Tongue (tissue), 2 donors: ENCODE results near the gene ZNF746. TPM values are rescaled to one million over a fixed set of nuclear protein-coding genes. Genes with fewer than 3 reads are reported as not detected.
A peak's percentile ranks its signal among the peaks of the same experiment; 100 is the strongest.
"Not testable (repeated sequence)": the region's sequence is repeated elsewhere in the genome, so short reads cannot be mapped to it uniquely, and the experiment has no call there.

ENCODE experiments used
- DNase-seq: peaks from one replicate; pipeline ENCODE4 v3.0.0-alpha.2; 2015
- total RNA-seq: library from RNA; depleted of rRNA; stranded (reverse); fragments of >200 nt; gene quantifications from one replicate; pipeline ENCODE4 v1.2.3, GENCODE V29; 2014

Gene ZNF746
- 13.3 TPM for total RNA-seq

DNA sequence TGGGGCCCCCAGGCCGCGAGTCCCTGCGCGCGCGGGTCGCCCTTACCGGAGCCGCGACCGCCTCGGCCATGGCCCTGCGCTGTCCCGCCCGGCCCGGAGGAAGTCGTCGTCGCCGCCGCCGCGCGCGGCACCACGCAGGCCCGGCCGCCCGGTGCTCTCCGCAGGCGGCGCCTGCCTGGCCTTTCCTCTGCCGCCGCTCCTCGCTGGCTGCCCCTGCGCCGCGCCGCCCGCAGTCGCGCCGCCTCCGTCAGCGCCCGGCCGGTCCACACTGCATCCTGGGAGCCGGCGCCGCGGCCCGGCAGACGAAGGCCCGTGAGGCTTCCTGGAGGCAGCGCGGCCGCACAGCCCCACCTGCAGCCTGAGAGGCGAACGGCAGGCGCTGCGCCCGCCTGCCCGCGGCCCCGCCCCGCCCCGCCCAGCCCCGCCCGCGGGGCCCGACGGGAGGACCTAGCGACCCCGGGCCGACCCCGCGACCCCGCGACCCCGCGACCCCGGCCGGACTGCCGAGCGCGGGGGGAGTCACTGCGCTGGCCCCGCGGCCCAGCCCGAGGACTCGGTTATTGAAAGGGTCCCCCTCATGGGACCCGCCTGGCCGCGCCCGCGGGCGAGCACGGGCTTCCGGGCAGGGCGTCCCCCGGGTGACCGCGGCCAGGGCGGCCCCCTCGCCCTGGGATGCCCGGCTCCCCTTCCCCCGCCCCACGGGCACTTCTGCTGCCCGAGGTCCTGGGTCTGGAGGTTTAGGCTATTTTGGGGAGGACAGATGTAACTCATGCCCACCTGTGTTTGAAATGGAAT is at the start of gene ZNF746:
Gene ZNF746 (minus strand): TSS at position 343 of the 795 bp plus-strand sequence. CDS start 273 bp downstream, at position 70.
- peak; percentile 86 for DNase-seq

DNA sequence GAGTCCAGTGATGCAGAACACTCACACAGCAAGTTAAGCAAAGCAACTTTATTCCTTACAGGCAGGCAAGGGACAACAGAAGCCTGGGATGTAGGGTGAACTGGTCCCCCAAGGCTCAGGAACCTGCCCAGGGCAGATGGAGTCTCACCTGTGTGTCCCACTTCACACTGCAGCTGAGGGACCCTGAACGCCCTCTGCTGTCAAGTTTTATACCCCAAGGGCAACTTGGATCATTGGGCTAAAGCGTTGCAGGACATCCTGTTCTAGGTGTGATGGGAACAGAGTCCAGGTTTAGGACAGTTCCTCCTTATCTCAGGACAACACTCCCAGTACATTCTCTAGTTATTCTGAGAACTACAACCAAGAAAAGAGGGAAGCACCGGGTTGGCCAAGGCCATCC is 49.5 kb upstream of the ZNF746 start:
- DNase-seq, result no peak

DNA sequence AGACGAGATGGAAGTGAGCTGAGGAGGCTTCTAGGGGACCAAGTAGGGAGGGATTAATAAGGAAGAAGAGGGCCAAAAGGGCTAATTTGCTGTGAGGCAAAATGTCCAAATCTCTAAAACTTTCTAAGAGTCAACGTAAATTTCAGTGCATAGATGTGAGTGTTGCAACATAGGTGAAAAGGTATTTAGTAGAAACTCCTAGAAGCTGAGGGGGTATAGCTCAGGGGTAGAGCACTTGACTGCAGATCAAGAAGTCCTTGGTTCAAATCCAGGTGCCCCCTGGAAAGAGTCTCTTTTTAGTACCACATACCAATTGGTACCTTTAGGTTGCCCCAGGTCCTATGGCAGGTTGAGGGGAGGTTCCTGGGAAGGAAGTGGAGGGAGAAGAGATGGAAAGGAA is 48.7 kb upstream of the ZNF746 start:
- no peak for DNase-seq

DNA sequence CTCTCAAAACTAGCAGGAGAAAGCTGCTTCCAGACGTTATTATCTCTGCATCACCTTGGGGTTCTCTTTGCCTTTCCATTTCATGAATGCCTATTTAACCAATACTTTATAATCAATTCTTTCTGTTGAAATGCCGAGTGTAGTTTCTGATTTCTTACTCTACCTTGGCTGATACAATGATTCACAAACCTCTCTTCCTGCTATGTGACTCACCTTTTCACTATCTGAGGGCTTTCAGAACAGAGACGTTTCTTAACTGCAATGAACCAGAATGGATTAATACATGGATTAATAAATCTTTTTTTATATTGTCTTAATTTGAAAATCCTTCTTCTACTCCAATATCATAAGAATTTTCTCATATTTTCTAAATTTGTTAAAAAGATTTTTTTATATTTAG is 46.4 kb upstream of the ZNF746 start:
- DNase-seq, result no peak

- DNase-seq, result no peak
These were observed 35.0 kb upstream of the ZNF746 start for GRCh38 chr7:149532654-149533053.

- DNase-seq, result no peak
These were observed 31.6 kb upstream of the ZNF746 start for GRCh38 chr7:149529136-149529718.

DNA sequence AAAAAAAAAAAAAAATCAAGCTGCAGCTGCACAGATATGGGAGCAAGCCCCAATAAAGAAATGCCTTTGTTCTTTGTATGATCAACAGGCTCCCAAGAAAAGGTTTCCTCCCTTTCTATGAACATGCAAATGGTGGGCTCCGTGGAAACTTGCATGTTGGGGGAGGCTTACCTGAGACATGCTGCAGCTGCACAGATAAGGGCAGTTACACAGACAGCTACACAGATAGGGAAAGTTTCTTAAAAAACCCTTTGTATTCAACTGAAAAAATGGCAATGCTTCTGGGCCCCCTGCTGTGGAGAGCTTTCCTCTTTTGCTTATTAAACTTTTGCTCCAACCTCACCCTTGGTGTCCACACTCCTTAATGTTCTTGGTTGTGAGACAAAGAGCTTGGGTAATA is 29.8 kb upstream of the ZNF746 start:
- no peak for DNase-seq

DNA sequence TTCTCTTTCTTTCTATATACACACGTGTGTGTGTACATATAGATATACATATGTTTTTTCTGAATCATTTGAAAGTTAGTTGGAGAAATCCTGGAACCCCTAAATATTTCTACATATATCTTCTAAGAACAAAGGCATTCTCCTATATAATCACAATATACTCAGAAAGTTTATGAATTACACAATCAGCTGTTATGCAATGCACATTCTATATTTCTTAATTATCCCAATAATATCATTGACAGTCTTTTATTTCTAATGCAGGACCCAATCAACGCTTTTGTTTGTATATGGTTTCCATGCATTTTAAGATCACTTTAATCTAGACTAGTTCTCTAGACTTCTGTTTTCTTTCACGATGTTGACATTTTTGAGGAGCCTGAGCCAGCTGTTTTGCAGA is 27.7 kb upstream of the ZNF746 start:
- no peak for DNase-seq

DNA sequence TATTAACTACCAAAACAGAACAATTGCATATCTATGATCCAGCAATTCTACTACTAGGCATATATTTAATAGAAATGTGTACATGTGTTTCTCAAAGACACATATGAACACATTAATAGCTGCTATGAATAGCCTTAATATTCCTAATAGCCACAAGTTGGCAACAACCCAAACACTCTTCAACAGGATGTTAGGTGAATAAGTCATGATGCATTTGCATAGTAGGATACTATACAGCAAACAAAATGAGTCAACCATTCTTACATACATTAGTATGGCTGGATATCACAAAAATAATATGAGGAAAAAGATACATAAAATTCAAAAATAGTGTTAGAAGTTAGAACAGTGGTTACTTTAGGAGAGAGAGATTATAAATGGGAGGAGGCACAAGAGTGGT is 26.8 kb upstream of the ZNF746 start:
- DNase-seq, result no peak

- no peak for DNase-seq
These were observed 12.6 kb upstream of the ZNF746 start for GRCh38 chr7:149510248-149510647.

DNA sequence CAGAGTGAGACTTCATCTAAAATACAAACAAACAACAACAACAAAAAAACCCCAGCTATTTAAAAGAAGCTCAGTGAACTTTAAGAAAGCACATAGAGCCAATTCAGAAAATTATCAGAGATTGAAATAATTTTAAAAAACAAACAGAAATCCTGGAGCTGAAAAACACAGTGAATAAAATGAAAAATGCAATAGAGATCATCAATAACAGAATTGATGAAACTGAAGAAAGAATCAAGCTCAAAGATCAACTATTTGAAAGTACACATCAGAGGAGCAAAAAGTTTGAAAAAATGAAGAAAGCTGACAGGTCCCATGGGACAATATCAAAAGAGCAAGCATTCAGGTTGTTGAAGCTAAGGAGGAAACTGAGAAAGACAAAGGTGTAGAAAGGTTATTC is 12.2 kb upstream of the ZNF746 start:
- DNase-seq, result no peak

DNA sequence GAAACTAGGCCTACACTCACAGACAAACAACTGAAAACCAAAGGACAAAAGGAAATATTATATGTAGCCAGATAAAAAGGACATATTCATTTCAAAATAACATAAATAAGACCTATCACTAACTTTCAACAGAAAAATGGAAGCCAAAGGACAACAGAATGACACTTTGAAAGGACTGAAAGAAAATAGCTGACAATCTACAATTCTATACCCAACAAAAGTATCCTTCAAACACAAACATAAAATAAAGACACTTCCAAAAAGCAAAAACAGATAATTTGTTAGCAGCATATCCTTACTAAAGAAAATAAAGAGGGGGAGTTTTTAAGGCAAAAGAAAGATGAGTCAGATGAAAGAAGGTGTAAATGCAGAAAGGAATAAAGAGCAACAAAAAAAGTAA is 7.9 kb upstream of the ZNF746 start:
- no peak for DNase-seq

DNA sequence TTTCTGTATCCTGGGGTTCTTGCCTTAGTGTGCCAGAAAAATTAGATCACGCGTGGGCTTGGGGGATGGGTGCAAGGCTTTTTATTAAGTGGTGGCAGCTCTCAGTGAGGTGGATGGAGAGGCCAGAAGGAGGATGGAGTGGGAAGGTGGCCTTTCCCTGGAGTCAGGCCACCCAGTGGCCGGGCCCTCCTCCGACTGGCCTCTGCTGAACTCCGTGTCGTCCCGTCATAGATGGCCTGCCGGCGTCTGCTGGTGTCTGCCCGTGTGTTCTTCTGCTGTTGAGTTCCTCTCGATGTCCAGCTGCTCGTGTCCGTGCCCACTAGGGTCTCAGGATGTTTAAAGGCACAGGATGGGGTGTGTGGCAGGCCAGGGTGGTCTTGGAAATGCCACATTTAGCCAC is 4.0 kb upstream of the ZNF746 start:
- no peak for DNase-seq

DNA sequence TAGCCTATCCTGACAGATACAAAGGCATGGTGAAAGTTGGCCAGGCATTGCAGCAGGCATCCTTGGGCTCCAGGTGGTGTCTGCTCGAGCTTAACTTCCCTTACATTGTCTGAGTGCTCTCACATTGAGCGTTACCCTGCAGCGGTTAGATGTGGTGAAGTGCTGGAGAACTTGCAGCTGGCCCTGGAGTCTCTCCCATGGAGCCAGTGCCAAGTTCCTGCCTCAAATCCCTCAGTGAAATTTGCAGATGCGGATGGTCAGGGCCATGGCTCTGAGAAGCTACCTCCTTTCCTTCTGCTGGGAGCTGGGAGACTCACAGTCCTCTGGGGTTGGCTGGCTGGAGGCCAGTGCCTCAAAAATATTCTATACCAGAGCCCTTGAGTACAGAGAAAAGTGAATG is 3.3 kb upstream of the ZNF746 start:
- DNase-seq, result no peak

DNA sequence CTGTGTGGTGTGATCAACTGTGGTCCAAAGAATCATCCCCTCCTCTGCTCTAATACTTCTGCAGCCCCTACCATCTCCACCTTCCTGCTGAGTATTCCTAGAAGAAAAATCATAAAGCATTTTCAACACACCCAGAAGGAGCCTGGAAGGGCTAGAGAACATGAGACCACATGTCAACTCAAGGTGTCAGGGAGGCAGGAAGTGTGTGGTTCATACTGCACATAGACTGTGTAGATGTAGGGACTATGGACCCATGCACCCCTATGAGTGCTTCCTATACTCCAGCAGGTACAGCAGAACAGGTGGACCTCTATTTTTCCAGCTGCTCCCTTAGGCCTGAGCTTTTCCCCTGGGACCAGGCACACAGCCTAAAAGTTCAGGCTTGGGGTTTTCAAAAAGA is 2.6 kb upstream of the ZNF746 start:
- no peak for DNase-seq

DNA sequence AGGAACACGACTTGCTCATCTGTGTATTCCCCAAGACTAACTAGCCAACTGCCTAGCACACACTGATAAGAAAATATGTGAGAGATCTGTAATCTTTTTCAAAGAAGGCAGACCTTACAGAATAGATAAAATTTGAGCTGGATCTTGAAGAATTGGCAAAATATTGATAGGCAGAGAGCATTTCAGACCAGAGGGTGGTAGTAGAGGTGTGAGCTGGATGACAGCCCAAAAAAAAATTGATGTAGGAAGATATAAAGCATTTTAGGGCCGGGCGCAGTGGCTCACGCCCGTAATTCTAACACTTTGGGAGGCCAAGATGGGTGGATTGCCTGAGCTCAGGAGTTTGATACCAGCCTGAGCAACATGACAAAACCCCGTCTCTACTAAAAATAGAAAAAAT is 1.2 kb upstream of the ZNF746 start:
- DNase-seq, result no peak

- DNase-seq, result peak; percentile 51
These were observed 792 bp downstream of the ZNF746 start for GRCh38 chr7:149496642-149497391.

DNA sequence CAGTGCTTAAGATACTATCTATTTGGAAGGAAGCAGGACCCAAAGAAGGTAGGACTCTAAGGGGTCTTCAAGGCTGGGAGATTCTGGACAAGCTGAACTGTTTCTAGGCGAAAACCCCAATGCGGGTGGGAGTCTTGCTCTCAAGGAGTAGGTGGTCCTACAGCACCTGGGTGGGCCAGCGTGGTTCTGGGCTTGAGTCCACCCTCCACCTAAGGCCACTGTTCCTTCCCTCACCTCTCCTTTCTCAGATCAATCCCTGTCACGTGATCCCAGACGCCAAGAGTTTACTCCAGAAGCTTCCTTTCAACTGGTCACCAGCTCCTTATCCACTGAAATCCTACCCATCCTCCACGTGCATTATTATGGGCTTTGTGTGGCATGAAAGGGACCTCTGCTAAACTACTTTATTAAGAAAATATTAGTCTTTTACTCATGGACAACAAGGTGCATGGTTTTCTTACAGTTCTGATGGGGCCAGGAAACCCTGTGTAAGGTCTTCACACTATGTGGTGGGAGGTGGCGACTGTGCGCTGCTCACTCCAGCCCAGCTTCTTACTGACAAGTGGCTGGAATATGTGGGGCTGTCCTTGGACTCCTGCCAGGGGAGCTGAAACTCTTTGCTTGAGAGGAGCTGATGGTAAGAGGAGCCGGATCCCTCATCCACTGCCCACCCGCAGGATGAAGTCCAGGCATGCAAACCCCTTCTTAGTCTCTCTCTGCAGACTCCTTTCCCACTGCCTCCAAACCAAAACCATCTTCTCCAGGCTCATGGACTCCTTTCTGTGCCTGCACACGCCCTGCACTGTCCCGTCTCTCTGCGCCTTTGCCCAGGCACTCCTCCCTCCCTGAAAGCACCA is 1.6 kb downstream of the ZNF746 start:
- DNase-seq, result peak; percentile 93

GRCh38 chr7:149494738-149495368 is 2.8 kb downstream of the ZNF746 start:
- no peak for DNase-seq

- not testable (repeated sequence) for DNase-seq
These were observed 3.6 kb downstream of the ZNF746 start for GRCh38 chr7:149493975-149494374.

GRCh38 chr7:149493366-149493765 is 4.2 kb downstream of the ZNF746 start:
- no peak for DNase-seq
